ENCODE results near the gene HNF1A. TPM values are rescaled to one million over a fixed set of nuclear protein-coding genes. Genes with fewer than 3 reads are reported as not detected.

Gene HNF1A
- total RNA-seq, 4 donors from 2014 or later = not detected

DNA sequence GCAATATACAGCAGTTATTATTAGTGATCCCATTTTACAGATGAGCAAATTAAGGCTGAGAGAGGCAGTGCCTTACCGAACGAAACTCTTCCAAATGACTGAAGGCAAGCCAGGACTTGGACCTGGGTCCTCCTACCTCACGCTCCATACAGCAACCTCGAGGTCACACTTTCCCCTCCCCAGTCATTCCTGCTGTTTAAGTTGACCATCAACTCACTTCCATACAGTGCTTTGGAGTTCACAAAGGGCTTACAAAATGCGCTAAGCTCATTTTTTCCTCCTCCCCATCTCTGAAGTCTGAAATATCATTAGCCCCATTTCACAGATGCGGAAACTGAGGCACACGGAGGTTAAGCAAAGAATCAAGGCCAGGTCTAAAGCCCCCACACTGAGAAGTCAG lies 4.3 kb downstream of the HNF1A start:
- TF ChIP-seq, protein P1, sequence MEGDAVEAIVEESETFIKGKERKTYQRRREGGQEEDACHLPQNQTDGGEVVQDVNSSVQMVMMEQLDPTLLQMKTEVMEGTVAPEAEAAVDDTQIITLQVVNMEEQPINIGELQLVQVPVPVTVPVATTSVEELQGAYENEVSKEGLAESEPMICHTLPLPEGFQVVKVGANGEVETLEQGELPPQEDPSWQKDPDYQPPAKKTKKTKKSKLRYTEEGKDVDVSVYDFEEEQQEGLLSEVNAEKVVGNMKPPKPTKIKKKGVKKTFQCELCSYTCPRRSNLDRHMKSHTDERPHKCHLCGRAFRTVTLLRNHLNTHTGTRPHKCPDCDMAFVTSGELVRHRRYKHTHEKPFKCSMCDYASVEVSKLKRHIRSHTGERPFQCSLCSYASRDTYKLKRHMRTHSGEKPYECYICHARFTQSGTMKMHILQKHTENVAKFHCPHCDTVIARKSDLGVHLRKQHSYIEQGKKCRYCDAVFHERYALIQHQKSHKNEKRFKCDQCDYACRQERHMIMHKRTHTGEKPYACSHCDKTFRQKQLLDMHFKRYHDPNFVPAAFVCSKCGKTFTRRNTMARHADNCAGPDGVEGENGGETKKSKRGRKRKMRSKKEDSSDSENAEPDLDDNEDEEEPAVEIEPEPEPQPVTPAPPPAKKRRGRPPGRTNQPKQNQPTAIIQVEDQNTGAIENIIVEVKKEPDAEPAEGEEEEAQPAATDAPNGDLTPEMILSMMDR (IDR thresholded peaks at IDR 0.05; ENCODE audit: low read depth) = no peak

DNA sequence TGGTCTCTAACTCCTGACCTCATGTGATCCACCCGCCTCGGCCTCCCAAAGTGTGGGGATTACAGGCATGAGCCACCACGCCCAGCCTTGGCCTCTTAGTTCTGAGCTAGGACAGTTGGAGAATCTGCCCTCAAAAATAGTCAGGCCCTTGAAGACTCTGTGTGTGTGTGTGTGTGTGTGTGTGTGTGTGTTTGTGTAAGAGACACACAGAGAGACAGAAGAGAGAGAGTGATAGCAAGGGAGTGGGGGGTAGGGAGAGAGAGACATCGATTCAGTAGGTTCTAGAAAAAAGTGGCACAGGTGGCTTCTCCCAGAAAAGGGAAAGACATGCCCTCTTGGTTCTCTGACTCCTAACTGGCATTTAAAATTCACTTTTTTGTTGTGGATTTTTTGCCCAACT lies 5.4 kb downstream of the HNF1A start:
- TF ChIP-seq, protein P1 (IDR thresholded peaks at IDR 0.05; ENCODE audit: low read depth) = no peak

DNA sequence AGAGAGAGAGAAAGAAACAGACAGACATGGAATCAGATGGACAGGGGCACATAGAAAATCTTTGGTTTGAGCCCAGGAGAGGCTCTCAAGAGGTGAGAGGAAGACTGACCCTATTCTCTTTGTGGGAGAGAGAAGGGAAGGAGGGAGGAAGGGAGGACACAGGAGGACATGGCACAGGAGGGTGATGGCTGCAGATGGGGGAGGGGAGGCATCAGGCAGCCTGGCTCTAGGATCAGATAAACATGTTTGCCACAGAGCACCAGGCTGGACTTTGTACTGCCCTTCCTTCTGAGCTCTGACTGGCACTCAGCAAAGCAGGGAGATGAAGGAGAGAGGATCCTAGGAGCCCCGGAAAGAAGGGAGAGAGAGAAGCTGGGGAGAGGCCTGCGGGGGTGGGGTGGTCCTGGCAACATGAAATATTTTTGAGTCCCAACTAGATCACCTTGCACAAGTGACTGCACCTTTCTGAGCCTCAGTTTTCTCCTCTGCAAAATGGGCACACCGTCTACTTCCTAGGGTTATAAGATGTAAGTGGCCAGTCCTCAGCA lies 6.1 kb downstream of the HNF1A start:
- TF ChIP-seq, protein P1 (IDR thresholded peaks at IDR 0.05; ENCODE audit: low read depth) = no peak

DNA sequence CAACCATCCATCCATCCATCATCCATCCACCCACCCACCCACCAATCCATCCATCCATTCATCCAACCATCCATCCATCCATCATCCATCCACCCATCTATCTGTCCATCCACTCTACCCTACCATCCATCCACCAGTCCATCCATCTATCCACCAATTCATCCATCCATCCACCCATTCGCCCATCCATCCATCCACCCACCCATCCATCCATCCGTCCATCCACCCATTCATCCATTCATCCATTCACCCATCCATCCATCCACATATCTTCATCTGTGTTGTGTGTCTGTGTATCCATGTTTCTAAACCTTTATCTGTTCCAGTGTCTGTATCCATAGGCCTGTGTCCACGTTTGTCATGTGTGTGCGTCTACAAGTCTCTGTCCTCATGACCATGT lies 9.9 kb downstream of the HNF1A start:
- TF ChIP-seq, protein P1 (IDR thresholded peaks at IDR 0.05; ENCODE audit: low read depth) = no peak

DNA sequence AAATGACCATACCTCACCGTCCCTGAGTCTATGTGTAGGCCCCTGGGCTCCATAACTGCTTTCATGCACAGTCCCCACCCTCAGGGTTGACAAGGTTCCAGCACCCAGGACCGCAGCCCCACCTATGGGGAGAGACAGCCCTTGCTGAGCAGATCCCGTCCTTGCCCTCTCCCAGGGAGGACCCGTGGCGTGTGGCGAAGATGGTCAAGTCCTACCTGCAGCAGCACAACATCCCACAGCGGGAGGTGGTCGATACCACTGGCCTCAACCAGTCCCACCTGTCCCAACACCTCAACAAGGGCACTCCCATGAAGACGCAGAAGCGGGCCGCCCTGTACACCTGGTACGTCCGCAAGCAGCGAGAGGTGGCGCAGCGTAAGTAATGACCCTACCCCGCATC lies 10.3 kb downstream of the HNF1A start:
- TF ChIP-seq, protein P1 (IDR thresholded peaks at IDR 0.05; ENCODE audit: low read depth) = no peak

DNA sequence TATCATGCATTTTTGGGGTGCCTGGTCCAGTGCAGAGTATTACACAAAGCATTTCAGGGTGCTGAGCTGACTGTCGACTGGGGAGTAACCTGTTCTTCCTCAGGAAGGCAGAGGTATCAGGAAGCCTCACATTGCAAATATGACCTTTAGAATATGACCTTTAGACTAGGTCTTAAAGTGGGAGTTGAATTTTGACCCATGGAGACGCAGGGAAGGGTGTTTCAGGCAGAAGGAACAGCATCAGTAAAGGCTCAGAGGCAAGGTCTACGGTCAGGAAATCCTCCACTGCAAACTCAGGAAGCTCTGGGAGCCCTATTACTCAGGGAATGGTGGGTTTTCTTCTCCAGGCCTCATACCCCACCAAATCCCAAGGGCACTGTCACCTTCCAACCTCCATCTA lies 11.3 kb downstream of the HNF1A start:
- TF ChIP-seq, protein P1 (IDR thresholded peaks at IDR 0.05; ENCODE audit: low read depth) = no peak

DNA sequence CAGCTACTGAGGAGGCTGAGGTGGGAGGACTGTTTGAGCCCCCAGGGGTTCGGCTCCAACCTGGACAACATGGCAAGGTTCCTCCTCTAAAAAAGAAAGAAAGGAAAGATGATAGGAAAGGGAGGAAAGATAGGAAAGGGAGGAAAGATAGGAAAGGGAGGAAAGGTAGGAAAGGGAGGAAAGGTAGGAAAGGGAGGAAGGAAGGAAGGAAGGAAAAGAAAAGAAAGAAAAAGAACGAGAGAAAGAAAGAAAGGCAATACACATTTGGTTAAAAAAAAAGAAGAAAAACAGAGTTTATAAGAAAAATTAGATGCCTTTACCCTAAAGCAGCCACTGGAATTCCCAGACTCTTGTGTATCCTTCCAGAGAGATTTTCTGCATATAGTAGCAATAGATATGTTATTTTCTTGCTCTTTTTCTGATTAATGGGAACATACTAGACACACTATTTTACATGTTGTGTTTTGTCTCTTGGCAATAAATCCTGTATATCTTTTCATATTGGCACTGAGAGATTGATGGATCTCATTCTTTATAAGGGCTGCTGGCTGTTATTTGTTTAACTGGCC lies 12.2 kb downstream of the HNF1A start:
- TF ChIP-seq, protein P1 (IDR thresholded peaks at IDR 0.05; ENCODE audit: low read depth) = no peak

All from subcutaneous adipose tissue (tissue), 4 donors.